GM18870 (cell line): ENCODE measurements around the gene RFX1.
"Not testable (repeated sequence)": the region's sequence is repeated elsewhere in the genome, so short reads cannot be mapped to it uniquely, and the experiment has no call there.

ENCODE experiments used
- ATAC-seq: cut with Tn5 transposase; IDR thresholded peaks from one replicate; pipeline ENCODE4 v1.9.1; 2021; ENCODE audit warnings: moderate library complexity; ENCODE audit not compliant: unreplicated experiment

Gene RFX1

DNA sequence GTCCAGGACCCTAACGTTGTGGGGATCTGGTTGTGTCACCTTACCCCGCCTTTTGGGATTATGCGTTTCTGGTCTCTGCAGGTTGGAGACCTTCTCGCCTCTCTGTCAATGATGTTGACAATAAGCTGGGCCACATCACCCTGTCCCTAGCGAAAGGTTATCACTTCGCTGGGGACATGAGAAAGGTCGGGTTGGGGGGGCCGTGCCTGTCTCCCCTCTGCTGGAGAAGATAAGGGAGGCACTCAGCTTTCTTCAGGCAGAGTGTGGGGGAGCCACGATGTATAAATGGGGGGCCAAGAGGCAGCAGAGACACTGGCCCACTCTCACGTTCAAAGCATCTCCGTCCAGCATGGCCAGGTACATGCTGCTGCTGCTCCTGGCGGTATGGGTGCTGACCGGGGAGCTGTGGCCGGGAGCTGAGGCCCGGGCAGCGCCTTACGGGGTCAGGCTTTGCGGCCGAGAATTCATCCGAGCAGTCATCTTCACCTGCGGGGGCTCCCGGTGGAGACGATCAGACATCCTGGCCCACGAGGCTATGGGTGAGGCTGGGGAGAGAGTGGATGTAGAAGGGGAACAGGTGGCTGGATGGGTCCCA, 21.8 kb upstream of the RFX1 start, which contains the start of gene RLN3:
RLN3 (plus strand) TSS at position 293 of the 595 bp plus-strand sequence; CDS start at position 350, 57 bp downstream.
- ATAC-seq, result no peak

DNA sequence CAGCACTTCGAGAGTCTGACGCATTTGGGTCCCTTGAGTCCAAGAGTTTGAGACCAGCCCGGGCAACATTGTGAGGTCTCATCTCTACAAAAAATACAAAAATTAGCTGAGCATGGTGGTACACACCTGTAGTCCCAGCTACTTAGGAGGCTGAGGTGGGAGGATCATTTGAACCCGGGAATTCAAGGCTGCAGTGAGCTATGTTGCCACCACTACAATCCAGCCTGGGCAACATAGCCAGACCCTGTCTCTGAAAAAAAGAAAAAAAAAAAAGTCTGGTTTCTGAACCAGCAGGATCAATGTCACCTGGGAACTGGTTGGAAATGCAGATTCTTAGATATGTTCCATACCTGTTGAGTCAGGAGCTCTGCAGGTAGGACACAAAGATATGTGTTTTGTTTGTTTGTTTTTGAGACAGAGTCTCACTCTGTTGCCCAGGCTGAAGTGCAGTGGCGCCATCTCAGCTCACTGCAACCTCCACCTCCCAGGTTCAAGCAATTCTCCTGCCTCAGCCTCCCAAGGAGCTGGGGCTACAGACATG, 20.6 kb upstream of the RFX1 start:
- not testable (repeated sequence) for ATAC-seq

DNA sequence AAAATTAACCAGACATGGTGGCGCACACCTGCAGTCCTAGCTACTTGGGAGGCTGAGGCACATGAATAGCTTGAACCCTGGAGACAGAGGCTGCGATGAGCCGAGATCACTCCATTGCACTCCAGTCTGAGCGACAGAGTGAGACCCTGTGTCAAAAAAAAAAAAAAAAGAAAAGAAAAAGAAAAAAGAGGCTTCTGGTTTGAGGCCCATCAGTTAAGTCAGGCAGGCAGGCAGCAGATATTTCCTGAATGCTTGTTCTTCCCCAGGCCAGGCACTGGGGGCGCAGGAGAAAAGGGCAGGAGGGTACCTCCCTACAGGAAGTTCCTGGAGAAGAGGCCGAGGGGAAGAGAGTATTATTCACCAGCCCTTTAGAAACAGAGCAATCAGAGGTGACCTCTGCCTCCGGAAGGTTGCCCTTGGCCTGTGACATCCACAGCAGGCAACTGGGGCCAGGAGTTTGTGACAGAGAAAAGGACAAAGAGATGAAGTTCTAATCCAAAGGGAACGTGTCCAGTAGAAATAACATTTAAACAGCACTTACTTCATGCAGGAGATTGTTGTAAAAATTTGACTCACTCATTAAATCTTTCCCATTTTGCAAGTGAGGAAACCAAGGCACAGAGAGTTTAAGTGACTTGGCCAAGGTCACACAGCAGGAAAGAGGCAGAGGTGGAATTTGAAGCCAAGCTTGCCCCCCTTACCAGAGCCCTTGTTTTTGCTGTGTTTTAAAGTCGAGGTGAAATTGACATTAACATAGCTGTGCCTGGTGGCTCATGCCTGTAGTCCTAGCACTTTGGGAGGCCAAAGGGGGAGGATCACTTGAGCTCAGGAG, 17.5 kb upstream of the RFX1 start:
- ATAC-seq, result no peak

DNA sequence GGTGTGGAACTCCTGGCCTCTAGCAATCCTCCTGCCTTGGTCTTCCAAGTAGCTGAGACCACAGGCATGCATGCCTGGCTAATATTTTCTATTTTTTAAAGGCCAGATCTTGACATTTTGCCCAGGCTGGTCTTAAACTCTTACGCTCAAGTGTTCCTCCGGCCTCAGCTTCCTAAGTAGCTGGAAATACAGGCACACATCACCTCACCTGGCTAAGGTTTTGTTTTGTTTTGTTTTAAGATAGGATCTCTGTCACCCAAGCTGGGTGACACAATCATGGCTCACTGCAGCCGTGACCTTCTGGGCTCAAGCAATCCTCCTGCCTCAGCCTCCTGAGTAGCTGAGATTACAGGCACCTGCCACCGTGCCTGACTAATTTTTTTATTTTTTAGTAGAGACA, 16.3 kb upstream of the RFX1 start:
- ATAC-seq, result no peak

DNA sequence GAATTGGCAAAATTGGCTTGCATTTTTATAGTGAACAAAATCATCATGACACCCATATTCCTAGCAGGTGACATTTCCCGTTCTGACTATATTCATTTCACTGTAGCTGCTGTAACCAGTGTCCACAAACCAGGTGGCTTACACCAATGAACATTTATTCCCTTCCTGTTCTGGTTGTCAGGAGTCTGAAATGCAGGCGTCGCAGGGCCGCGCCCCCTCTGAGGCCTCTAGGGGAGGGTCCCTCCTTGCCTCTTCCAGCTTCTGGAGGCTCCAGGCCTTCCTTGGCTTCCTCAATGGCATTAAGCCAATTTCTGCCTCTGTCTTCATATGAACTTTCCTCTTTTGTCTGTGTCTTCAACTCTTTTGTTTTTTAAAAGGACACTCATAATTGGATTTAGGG, 15.4 kb upstream of the RFX1 start:
- no peak for ATAC-seq

DNA sequence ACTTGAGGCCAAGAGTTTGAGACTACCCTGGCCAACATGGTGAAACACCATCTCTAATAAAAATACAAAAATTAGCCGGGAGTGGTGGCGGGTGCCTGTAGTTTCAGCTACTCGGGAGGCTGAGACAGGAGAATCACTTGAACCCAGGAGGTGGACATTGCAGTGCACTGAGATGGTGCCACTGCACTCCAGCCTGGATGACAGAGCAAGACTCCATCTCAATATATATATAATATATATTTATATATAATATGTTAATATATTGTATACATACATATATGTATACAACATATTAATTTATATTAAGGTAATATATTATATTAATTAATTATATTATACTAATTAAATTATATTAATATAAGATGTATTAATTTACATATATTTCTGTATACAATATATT, 13.6 kb upstream of the RFX1 start:
- not testable (repeated sequence) for ATAC-seq

DNA sequence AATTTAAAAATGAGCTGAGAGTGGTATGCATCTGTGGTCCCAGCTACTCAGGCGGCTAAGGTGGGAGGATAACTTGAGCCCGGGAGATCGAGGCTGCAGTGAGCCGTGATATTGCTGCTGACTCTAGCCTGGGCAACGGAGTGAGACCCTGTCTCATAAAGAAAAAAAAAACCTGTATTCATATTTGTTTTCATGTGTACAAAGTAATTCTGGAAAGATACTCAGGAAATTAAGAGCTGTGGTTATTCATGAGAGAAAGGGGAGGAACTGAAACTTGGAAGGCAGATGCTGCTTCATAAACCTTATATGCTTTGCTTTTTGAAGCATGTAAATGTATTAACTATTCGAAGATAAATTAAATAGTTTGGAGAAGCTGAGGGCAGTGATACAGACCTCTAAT, 13.0 kb upstream of the RFX1 start:
- ATAC-seq, result no peak

DNA sequence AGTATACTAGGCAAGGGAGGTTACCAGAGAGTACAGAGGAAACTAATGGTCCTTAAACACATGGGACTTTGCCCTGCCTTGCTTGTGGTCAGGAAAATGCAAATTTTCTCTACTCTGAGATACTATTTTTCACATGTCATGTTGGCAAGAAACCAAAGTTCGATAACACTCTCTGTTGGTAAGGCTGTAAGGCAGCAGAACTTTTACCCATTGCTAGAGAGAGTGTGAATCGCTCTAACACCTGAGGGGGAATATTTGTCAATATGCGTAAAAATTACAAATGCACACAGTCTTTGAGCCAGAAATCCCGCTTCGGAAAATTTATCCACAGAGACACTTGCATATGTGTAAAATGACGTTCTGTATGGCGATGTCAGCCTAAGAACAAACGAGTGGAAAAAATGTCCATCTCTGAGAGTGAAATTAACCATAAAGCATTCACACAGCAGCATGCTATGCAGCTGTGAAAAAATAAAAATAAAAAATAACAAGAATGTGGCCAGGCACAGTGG, 9.5 kb upstream of the RFX1 start:
- ATAC-seq, result peak; percentile 72

DNA sequence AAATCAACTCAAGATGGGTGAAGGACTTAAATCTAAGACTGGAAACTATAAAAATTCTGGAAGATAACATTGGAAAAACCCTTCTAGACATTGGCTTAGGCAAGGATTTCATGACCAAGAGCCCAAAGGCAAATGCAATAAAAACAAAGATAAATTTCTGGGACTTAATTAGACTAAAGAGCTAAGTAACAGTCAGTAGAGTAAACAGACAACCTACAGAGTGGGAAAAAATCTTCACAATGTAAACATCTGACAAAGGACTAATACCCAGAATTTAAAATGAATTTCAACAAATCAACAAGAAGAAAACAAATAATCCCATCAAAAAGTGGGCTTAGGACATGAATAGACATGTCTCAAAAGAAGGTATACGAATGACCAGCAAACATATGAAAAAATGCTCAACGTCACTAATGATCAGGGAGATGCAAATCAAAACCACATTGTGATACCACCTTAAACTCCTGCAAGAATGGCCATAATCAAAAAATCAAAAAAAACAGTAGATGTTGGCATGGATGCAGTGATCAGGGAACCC, 6.3 kb upstream of the RFX1 start:
- no peak for ATAC-seq

DNA sequence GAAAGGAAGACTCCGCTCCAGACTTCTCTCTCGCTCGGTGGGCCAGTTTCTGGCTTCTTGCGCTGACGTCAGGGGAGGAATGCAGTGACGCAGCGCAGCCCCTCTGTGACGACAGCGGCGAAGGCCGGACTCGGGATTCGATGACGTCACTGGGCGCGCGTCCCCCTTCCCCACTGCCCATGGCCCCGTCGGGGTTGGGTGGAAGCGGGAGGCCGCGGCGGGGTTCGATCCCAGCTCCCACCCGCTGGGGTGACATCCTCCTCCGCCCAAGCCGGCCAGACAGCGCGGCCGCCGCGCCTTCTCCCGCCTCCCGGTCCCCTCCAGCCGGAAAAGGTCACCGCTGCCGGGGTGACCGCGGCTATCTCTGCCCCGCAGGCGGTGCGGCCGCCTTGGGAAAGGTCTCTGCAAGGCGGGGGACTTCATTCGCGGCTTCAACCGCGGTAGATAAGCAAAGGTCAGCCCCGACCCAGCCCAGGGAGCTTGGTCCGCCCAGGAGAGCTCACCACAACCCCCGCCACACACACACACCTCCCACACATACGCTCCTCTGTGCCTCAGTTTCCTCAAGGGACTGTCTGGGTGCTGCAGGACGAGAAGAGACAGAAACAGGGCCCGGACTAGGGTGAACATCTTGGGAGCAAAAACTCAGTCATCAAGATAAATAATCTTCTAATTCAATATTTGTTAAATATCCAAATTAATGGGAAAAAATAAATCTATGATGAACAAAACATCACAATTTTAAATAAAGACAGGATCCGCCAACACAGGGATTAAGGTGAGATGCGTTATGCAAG, 844 bp upstream of the RFX1 start:
- peak; percentile 24 for ATAC-seq

DNA sequence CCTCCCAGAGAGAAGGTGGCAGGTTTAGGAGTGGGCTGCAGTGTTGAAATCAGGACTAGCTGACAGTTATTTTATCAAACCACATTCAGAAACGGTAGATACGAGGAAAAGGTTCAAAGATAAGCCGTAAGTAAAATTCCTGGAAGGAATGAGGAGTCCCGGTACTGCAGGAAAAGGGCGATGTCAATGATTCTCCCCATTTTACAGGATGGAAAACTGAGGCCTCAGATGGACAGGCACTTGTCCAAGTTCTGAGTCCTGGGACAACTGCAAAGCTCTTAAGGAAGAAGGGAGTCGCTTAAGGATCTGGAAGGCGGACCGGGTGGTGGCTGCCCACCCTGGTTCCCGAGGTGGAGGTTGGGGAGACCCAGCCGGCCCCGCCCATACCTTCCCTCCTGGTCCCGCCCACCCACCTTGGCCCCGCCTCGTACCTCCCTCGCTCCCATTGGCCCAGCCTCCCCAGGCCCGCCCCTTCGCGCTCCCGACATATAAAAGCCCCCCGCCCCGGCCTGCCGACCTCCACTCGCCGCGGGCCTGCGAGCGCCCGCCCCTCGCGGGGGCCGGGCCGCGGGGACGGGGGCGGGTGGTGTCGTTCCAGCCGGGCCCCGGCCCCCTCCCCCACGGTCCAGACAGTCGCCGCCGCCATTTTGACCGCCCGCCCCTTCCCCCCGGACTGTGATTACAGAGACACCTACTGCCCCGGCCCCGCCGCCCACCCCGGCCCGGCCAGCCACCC, 603 bp downstream of the RFX1 start:
- no peak for ATAC-seq

DNA sequence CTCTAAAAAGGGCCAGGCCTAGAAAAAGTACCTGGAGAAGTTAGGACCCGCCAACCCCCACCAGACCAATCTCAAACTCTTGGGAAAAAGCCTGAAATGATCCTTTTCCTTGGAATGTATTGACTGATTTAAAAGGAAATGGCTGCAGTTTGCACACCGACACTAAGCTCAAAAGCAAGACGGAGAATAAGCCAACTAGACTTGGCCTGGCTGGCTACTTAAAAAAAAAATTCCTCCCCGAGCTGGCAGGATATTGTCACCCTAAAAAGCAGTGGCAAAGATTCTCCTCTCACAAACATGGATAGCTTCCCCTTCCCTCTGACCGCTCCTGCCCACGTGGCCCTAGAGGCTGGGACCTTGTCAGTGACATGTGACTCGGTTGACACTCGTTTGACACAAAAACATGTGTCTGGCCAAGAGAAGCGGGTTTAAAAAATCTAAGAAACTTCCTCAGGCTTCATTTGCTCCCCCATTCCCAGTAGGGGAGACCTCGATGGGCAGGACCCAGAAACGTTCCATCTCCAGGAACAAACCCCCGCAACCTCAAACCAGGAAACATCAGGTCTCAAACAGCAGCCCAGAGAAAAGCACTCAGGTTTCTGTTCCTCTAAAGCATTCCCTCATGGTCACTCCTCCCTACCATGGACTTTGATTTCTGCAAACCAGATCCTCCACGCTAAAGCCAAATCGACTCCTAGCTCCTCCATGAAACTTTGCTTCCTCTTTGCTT, 1.3 kb downstream of the RFX1 start:
- ATAC-seq, result no peak

DNA sequence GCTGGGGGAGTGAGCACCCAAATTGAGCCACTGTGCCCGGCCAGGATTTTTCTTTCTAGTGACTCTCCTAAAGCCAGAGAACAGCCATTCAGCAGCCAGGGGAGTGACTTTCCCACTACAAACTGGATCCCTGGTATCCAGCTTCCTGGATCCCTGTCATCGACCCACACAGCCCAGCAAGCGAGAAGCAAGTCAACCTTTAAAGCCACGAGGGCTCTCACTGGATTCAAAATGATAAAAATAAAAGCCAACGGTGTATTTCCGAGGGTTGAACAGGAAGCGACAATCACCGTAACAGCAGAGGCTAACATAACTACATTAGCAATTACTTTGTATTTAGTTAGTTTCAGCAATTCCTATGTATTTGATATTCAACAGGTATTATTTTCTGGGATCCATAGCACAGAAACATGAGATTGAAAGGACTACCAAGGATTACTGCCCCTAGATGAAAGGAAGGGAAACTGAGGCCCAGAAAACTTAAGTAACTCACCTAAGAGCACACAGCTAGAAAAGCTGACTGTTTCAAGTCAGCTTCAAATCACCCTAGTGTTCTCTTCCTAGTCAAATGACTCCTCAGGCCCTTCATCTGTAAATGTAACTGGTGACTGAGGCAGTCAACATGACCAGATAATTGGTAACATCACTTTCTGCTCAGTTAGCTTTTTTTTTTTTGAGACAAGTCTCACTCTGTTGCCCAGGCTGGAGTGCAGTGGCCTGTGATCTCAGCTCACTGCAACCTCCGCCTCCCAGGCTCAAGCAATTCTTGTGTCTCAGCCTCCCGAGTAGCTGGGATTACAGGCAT, 2.7 kb downstream of the RFX1 start:
- no peak for ATAC-seq

DNA sequence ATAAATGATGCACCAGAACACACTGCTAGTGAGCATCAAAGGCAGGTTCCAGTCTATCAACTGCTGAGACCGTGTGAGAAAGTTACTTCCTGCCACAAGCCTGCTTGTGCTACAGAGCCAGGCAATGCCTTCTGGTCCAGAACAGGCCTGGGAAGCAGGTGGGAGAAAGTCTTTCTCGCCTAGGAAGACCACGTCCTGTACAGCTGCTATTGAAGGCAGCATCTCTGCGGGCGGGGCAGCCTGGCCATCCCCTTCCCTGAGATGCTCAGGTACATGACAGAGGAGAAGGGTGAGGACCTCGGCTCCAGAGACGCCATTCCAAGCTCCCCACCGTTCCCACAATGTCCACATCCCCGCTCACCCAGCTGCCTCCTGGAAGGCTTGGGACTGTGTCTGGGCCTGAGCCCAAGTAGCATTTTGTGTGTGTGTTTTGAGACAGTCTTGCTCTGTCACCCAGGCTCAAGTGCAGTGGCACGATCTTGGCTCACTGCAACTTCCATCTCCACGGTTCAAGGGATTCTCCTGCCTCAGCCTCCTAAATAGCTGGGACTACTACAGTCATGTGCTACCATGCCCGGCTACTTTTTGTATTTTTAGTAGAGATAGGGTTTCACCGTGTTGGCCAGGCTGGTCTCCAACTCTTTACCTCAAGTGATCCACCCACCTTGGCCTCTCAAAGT, 3.4 kb downstream of the RFX1 start:
- ATAC-seq, result no peak

DNA sequence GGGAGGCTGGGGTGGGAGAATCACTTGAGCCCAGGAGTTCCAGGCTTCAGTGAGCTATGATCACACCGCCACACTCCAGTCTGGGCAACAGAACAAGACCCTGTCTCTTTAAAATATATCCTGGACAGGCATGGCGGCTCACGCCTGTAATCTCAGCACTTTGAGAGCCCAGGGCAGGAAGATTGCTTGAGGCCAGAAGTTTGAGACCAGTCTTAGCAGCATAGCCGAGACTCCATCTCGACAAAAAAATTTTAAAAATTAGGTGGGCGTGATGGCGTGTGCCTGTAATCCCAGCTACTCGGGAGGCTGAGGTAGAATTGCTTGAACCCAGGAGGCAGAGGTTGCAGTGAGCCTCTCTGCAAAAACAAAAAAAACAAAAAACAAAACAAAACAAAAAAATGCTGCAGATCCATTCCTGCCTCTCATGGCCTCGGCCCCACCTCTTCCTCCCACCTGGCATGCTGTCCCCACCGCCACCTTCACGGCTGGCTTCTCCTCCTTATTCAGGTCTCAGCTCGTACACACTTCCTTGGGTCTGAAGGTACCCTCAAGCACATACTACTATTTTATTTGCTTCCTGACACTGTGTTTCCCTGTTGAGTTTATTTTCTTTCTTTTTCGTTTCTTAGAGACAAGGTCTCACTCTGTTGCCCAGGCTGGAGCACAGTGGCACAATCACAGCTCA, 5.3 kb downstream of the RFX1 start:
- ATAC-seq, result no peak

DNA sequence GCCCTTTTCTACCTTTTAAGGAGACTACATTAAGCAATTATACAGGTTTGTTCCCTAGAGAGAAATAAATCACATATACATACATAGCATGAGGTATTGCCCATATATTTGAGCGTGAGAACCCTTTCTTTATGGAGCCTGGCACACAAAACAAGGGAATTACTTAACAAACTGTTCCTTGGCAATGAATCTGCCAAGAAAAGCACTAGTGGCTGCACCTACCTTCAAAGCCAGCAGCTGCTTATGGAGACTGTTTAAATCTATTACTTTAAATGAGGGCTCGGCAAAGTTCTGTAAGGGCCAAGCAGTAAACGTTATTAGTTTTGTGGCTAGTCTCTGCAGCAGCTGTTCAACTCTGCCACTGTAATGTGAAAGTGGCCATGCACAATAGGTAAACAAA, 7.0 kb downstream of the RFX1 start:
- ATAC-seq, result no peak

DNA sequence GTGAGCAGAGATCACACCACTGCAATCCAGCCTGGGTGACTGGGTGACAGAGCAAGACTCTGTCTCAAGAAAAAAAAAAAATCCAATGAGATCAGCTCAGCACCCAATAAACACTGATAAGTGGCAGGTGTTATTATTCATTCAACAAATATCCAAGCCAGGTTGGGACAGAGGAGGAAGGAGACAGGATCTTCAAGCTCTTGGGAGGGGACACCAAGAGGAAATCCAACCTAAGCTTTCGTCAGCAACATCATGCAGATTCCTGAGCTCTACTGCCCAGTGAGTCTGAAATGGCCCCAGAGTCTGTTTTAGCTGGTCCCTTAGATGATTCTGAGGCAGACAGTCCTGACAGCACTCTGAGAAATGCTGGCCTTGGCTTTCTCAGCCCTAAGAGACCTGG, 7.7 kb downstream of the RFX1 start:
- ATAC-seq, result no peak

DNA sequence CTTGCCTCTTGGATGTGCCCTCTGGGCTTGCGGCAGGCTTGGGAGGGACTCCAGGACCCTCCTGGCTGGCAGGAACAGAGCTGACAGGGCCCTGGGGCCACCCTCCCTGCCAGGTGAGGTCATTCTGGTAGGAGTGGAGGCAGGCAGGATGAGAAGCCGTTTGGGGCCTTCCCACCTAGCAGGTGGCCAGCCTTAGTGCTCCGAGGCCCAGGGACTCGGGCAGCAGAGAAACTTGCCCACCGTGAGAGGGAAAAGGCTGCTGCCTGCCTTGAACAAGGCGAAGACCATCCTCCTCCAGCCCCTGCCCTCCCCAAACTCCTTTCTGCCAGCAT, 8.5 kb downstream of the RFX1 start:
- no peak for ATAC-seq
